ENCODE data around the gene MAPK7.

The MAPK7 gene

GRCh38 chr17:19421926-19422325 lies 43.6 kb downstream of the MAPK7 start:
- DNase-seq (no peak), ATAC-seq (no peak)
- no peak overlapping the region for H3K27ac Mint-ChIP-seq
- peaks cover 7% of the 10 kb centered on the region for H3K27me3 Mint-ChIP-seq
- H3K4me3 Mint-ChIP-seq = no peak overlapping the region
- no peaks in the 10 kb centered on the region for H3K9me3 Mint-ChIP-seq
- H3K4me1 Mint-ChIP-seq = peaks cover 16% of the 10 kb centered on the region

GRCh38 chr17:19424934-19425868 lies 46.9 kb downstream of the MAPK7 start:
- DNase-seq (no peak), ATAC-seq (no peak)
- Mint-ChIP-seq H3K4me1 (no peaks in the 10 kb centered on the region), H3K9me3 (no peaks in the 10 kb centered on the region), H3K4me3 (no peak overlapping the region), H3K27me3 (peaks cover 7% of the 10 kb centered on the region), H3K27ac (peak overlapping the region in 1 of 2 donors; percentile 20)

- no peak overlapping the region for H3K27ac Mint-ChIP-seq
- no peaks in the 10 kb centered on the region for H3K9me3 Mint-ChIP-seq
- H3K4me3 Mint-ChIP-seq = no peak overlapping the region
- no peaks in the 10 kb centered on the region for H3K27me3 Mint-ChIP-seq
- DNase-seq (no peak), ATAC-seq (no peak)
- H3K4me1 Mint-ChIP-seq = no peaks in the 10 kb centered on the region
Measured at GRCh38 chr17:19426631-19427030, 48.3 kb downstream of the MAPK7 start.

- Mint-ChIP-seq H3K27ac (no peak overlapping the region), H3K4me1 (no peaks in the 10 kb centered on the region), H3K4me3 (no peak overlapping the region), H3K27me3 (no peaks in the 10 kb centered on the region), H3K9me3 (no peaks in the 10 kb centered on the region)
- no peak for ATAC-seq
- no peak for DNase-seq
Measured at GRCh38 chr17:19431691-19432090, 53.4 kb downstream of the MAPK7 start.
